ENCODE data around the gene POLR1A. TPM values are rescaled to one million over a fixed set of nuclear protein-coding genes. Genes with fewer than 3 reads are reported as not detected.

Gene POLR1A
- total and polyA plus RNA-seq, 4 donors, result 5.5 to 39.1 (median 9.7) TPM

- no peak overlapping the region for H3K9ac ChIP-seq (ENCODE audit: insufficient read depth in 1 of 2, low read length in 2 of 2)
- H3K27me3 ChIP-seq (ENCODE audit: control insufficient read depth in 3 of 3, insufficient read depth in 3 of 3, low read length in 2 of 3), result no peaks in the 10 kb centered on the region
- 94 to 95% methylated on average over 7 of the region's 7 CpGs for WGBS, 2 donors
- no peak overlapping the region for H3K4me3 ChIP-seq
- peaks cover 0 to 10% (median 9%) of the 10 kb centered on the region in 5 donors for H3K4me1 ChIP-seq (ENCODE audit: control insufficient read depth in 5 of 5, insufficient read depth in 5 of 5, low read length in 5 of 5)
- TF ChIP-seq, protein P1, sequence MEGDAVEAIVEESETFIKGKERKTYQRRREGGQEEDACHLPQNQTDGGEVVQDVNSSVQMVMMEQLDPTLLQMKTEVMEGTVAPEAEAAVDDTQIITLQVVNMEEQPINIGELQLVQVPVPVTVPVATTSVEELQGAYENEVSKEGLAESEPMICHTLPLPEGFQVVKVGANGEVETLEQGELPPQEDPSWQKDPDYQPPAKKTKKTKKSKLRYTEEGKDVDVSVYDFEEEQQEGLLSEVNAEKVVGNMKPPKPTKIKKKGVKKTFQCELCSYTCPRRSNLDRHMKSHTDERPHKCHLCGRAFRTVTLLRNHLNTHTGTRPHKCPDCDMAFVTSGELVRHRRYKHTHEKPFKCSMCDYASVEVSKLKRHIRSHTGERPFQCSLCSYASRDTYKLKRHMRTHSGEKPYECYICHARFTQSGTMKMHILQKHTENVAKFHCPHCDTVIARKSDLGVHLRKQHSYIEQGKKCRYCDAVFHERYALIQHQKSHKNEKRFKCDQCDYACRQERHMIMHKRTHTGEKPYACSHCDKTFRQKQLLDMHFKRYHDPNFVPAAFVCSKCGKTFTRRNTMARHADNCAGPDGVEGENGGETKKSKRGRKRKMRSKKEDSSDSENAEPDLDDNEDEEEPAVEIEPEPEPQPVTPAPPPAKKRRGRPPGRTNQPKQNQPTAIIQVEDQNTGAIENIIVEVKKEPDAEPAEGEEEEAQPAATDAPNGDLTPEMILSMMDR (IDR thresholded peaks at IDR 0.05; ENCODE audit: control extremely low read depth, extremely low read depth), result no peak
- no peak overlapping the region for H3K27ac ChIP-seq (ENCODE audit: low read depth in 1 of 2, low read length in 1 of 2)
- no peaks in the 10 kb centered on the region for H3K9me3 ChIP-seq (ENCODE audit: control insufficient read depth in 4 of 4, insufficient read depth in 3 of 4, low read length in 3 of 4)
- ATAC-seq (ENCODE audit: insufficient read depth, low FRiP score) (no peak), DNase-seq (no peak)
- peaks cover 3 to 41% (median 17%) of the 10 kb centered on the region in 4 donors for H3K36me3 ChIP-seq (ENCODE audit: control insufficient read depth in 4 of 4, insufficient read depth in 4 of 4, low read length in 4 of 4)
Measured at GRCh38 chr2:86025229-86025820, 80.4 kb downstream of the POLR1A start.

GRCh38 chr2:86023366-86023712 lies 82.3 kb downstream of the POLR1A start:
- no peak overlapping the region for H3K4me3 ChIP-seq
- H3K9ac ChIP-seq (ENCODE audit: insufficient read depth in 1 of 2, low read length in 2 of 2), result no peak overlapping the region
- no peaks in the 10 kb centered on the region for H3K27me3 ChIP-seq (ENCODE audit: control insufficient read depth in 3 of 3, insufficient read depth in 3 of 3, low read length in 2 of 3)
- TF ChIP-seq, protein P1 (IDR thresholded peaks at IDR 0.05; ENCODE audit: control extremely low read depth, extremely low read depth), result no peak
- ATAC-seq (ENCODE audit: insufficient read depth, low FRiP score) (no peak), DNase-seq (no peak)
- H3K36me3 ChIP-seq (ENCODE audit: control insufficient read depth in 4 of 4, insufficient read depth in 4 of 4, low read length in 4 of 4), result peaks cover 3 to 26% (median 11%) of the 10 kb centered on the region in 4 donors
- 88 to 94% methylated on average over 2 of the region's 2 CpGs for WGBS, 2 donors
- H3K4me1 ChIP-seq (ENCODE audit: control insufficient read depth in 5 of 5, insufficient read depth in 5 of 5, low read length in 5 of 5), result peaks cover 0 to 10% (median 9%) of the 10 kb centered on the region in 5 donors
- H3K27ac ChIP-seq (ENCODE audit: low read depth in 1 of 2, low read length in 1 of 2), result no peak overlapping the region
- H3K9me3 ChIP-seq (ENCODE audit: control insufficient read depth in 4 of 4, insufficient read depth in 3 of 4, low read length in 3 of 4), result no peaks in the 10 kb centered on the region

GRCh38 chr2:86022661-86023365 lies 82.9 kb downstream of the POLR1A start:
- no peak for ATAC-seq (ENCODE audit: insufficient read depth, low FRiP score)
- no peak for DNase-seq
- Histone ChIP-seq H3K9me3 (ENCODE audit: control insufficient read depth in 4 of 4, insufficient read depth in 3 of 4, low read length in 3 of 4) (no peaks in the 10 kb centered on the region), H3K27ac (ENCODE audit: low read depth in 1 of 2, low read length in 1 of 2) (no peak overlapping the region), H3K4me3 (no peak overlapping the region), H3K4me1 (ENCODE audit: control insufficient read depth in 5 of 5, insufficient read depth in 5 of 5, low read length in 5 of 5) (peaks cover 0 to 10% (median 9%) of the 10 kb centered on the region in 5 donors), H3K36me3 (ENCODE audit: control insufficient read depth in 4 of 4, insufficient read depth in 4 of 4, low read length in 4 of 4) (peaks cover 2 to 21% (median 6%) of the 10 kb centered on the region in 4 donors), H3K9ac (ENCODE audit: insufficient read depth in 1 of 2, low read length in 2 of 2) (no peak overlapping the region), H3K27me3 (ENCODE audit: control insufficient read depth in 3 of 3, insufficient read depth in 3 of 3, low read length in 2 of 3) (no peaks in the 10 kb centered on the region)
- 91 to 92% methylated on average over 13 of the region's 13 CpGs for WGBS, 2 donors
- TF ChIP-seq, protein P1 (IDR thresholded peaks at IDR 0.05; ENCODE audit: control extremely low read depth, extremely low read depth), result no peak

Measured in lung (tissue), 12 donors.